Right cardiac atrium (tissue), 5 donors: Measurements from ENCODE around the gene MACROD1. TPM values are rescaled to one million over a fixed set of nuclear protein-coding genes. Genes with fewer than 3 reads are reported as not detected.

Experiments used
- ATAC-seq, 2 donors: fragments of 200-7000 bp; cut with Tn5 transposase; one replicate each; pipeline versions ENCODE4 v1.8.0 to v1.9.1; 2020; ENCODE audit warnings: moderate library complexity in 2 of 2, mild to moderate bottlenecking in 1 of 2
- DNase-seq, 3 donors: peaks; one replicate each; pipeline ENCODE4 v3.0.0-alpha.2; 2020
- H3K27ac ChIP-seq: one replicate; pipeline ENCODE4 v1.5.1; 2013; ENCODE audit warnings: mild to moderate bottlenecking, low read length, control low read depth, moderate library complexity
- H3K27me3 ChIP-seq: one replicate; pipeline ENCODE4 v1.6.1; 2013; ENCODE audit not compliant: control insufficient read depth, insufficient read depth
- H3K4me1 ChIP-seq: one replicate; pipeline ENCODE4 v1.6.1; 2013; ENCODE audit warnings: low read length; ENCODE audit not compliant: control insufficient read depth, insufficient read depth
- H3K4me3 ChIP-seq: one replicate; pipeline ENCODE4 v1.5.1; 2013; ENCODE audit warnings: low read length, control low read depth
- H3K9me3 ChIP-seq: one replicate; pipeline ENCODE4 v1.6.1; 2013; ENCODE audit warnings: low read length; ENCODE audit not compliant: control insufficient read depth
- WGBS: extraction: QIAGEN DNeasy Blood & Tissue Kit; methylation state at CpG from one replicate; pipeline ENCODE4 v1.1.7; 2013; 5-methylcytosine and 5-hydroxymethylcytosine counted together
- intact Hi-C, 4 donors: fragments of 100-400 bp; cut with DNase I; formaldehyde crosslinking; loops; one replicate each; pipeline versions ENCODE4 v1.11.0 to v1.14.0; 2022 to 2023
- polyA plus RNA-seq: library from polyadenylated mRNA; stranded (reverse); fragments of 200-250 nt; gene quantifications from one replicate; pipeline ENCODE4 v1.2.3, GENCODE V29; 2013
- total RNA-seq, 4 donors: library from RNA; stranded (reverse); fragmentation: NEBNext Ultra II Directional; extraction: Animal tissue kit (Norgen Biotek cat#: 25700); gene quantifications; one replicate each; pipeline ENCODE4 v1.2.1, GENCODE V29; 2021
- donor health status: healthy with polysubstance abuse.
- donor health status: DM: no; HTN: yes; CAD: no.
- donor health status: DM: no; HTN: no; CAD: no.
- donor health status: DM: no; HTN: yes; CAD: no; lungs with severe emphysema.
- donor health status: DM: yes; HTN: yes; CAD: no.

Gene MACROD1
- total and polyA plus RNA-seq, 5 donors, result 40.4 to 63.8 (median 60.2) TPM

- no peaks in the 10 kb centered on the region for H3K9me3 ChIP-seq
- peak overlapping the region; percentile 34 for H3K27ac ChIP-seq
- no peaks in the 10 kb centered on the region for H3K27me3 ChIP-seq
- 75% methylated on average over 20 of the region's 20 CpGs for WGBS
- H3K4me3 ChIP-seq, result no peak overlapping the region
- intact Hi-C loops, result no loop called here
- DNase-seq (peak in 2 of 3 donors; percentile 77 to 78), ATAC-seq (peak in 1 of 2 donors; percentile 31)
- peaks cover 3% of the 10 kb centered on the region for H3K4me1 ChIP-seq
Measured at GRCh38 chr11:64023712-64024710, 141.9 kb downstream of the MACROD1 start.

GRCh38 chr11:64022125-64022784 lies 143.7 kb downstream of the MACROD1 start:
- ATAC-seq, result no peak
- no peak for DNase-seq
- intact Hi-C loops, result no loop called here
- WGBS, result 77% methylated on average over 14 of the region's 14 CpGs
- H3K4me1 ChIP-seq, result peaks cover 3% of the 10 kb centered on the region
- no peaks in the 10 kb centered on the region for H3K9me3 ChIP-seq
- no peak overlapping the region for H3K4me3 ChIP-seq
- H3K27ac ChIP-seq, result no peak overlapping the region
- H3K27me3 ChIP-seq, result no peaks in the 10 kb centered on the region

- peak in 1 of 3 donors; percentile 80 for DNase-seq
- Histone ChIP-seq H3K27ac (no peak overlapping the region), H3K4me1 (peaks cover 3% of the 10 kb centered on the region), H3K27me3 (no peaks in the 10 kb centered on the region), H3K4me3 (no peak overlapping the region), H3K9me3 (no peaks in the 10 kb centered on the region)
- intact Hi-C loops, result no loop called here
- WGBS, result 49% methylated on average over 10 of the region's 10 CpGs
- ATAC-seq, result peak in 1 of 2 donors; percentile 42
Measured at GRCh38 chr11:64021757-64022093, 144.2 kb downstream of the MACROD1 start.

- Histone ChIP-seq H3K4me3 (no peak overlapping the region), H3K4me1 (peaks cover 3% of the 10 kb centered on the region), H3K27ac (no peak overlapping the region), H3K9me3 (no peaks in the 10 kb centered on the region), H3K27me3 (no peaks in the 10 kb centered on the region)
- intact Hi-C loops, result no loop called here
- 79% methylated on average over 22 of the region's 22 CpGs for WGBS
- ATAC-seq, result peak in 1 of 2 donors; percentile 4
- no peak for DNase-seq
Measured at GRCh38 chr11:64020976-64021756, 144.7 kb downstream of the MACROD1 start.

- WGBS, result 75% methylated on average over 27 of the region's 27 CpGs
- DNase-seq (peak in 1 of 3 donors; percentile 76), ATAC-seq (peak; percentile 6 to 20)
- intact Hi-C loops, result no loop called here
- Histone ChIP-seq H3K4me3 (no peak overlapping the region), H3K4me1 (peaks cover 3% of the 10 kb centered on the region), H3K27me3 (no peaks in the 10 kb centered on the region), H3K27ac (no peak overlapping the region), H3K9me3 (no peaks in the 10 kb centered on the region)
Measured at GRCh38 chr11:64019106-64020037, 146.5 kb downstream of the MACROD1 start.

GRCh38 chr11:64018310-64018709 lies 147.6 kb downstream of the MACROD1 start:
- no peak for ATAC-seq
- WGBS, result 89% methylated on average over 8 of the region's 8 CpGs
- Histone ChIP-seq H3K27me3 (no peaks in the 10 kb centered on the region), H3K4me1 (peaks cover under 1% of the 10 kb centered on the region), H3K9me3 (no peaks in the 10 kb centered on the region), H3K27ac (no peak overlapping the region), H3K4me3 (no peak overlapping the region)
- DNase-seq, result no peak
- intact Hi-C loops, result no loop called here

- no peak overlapping the region for H3K4me3 ChIP-seq
- intact Hi-C loops, result no loop called here
- ATAC-seq (no peak), DNase-seq (no peak)
- H3K27me3 ChIP-seq, result no peaks in the 10 kb centered on the region
- no peaks in the 10 kb centered on the region for H3K4me1 ChIP-seq
- no peak overlapping the region for H3K27ac ChIP-seq
- no peaks in the 10 kb centered on the region for H3K9me3 ChIP-seq
- WGBS, result 84% methylated on average over 7 of the region's 7 CpGs
Measured at GRCh38 chr11:64017945-64018224, 148.0 kb downstream of the MACROD1 start.

- intact Hi-C loops, result no loop called here
- no peak for ATAC-seq
- Histone ChIP-seq H3K4me3 (no peak overlapping the region), H3K9me3 (no peaks in the 10 kb centered on the region), H3K4me1 (no peaks in the 10 kb centered on the region), H3K27ac (no peak overlapping the region), H3K27me3 (no peaks in the 10 kb centered on the region)
- DNase-seq, result no peak
- WGBS, result 92% methylated on average over 35 of the region's 35 CpGs
Measured at GRCh38 chr11:64015935-64016845, 149.7 kb downstream of the MACROD1 start.

GRCh38 chr11:64015510-64015909 lies 150.4 kb downstream of the MACROD1 start:
- WGBS, result 86% methylated on average over 20 of the region's 20 CpGs
- intact Hi-C loops, result no loop called here
- no peak for DNase-seq

More at GRCh38 chr11:64015510-64015909, 150.4 kb downstream of the MACROD1 start:
- ATAC-seq, result no peak
- no peaks in the 10 kb centered on the region for H3K9me3 ChIP-seq
- H3K27ac ChIP-seq, result no peak overlapping the region
- no peak overlapping the region for H3K4me3 ChIP-seq
- no peaks in the 10 kb centered on the region for H3K27me3 ChIP-seq
- H3K4me1 ChIP-seq, result no peaks in the 10 kb centered on the region
